DND-41 (cell line): ENCODE measurements around the gene QRICH1.

Experiments
- ATAC-seq: fragments of 200-7000 bp; cut with Tn5 transposase; 3 replicates; pipeline ENCODE4 v1.9.1; 2021; ENCODE audit warnings: low read depth; ENCODE audit not compliant: insufficient read depth
- DNase-seq: peaks from one replicate; pipeline ENCODE4 v3.0.0-alpha.2; 2020
- H2AFZ ChIP-seq: 2 replicates; pipeline ENCODE4 v1.6.0; 2012; ENCODE audit warnings: low read depth, low read length
- H3K27ac ChIP-seq: 2 replicates; pipeline ENCODE4 v1.5.1; 2012; ENCODE audit warnings: low read length, inconsistent platforms
- H3K27me3 ChIP-seq: fragments of 200-600 bp; sonication (generic); 2 replicates; pipeline ENCODE4 v1.6.0; 2012; ENCODE audit warnings: low read length, mild to moderate bottlenecking, inconsistent platforms; ENCODE audit not compliant: insufficient read depth, poor library complexity
- H3K36me3 ChIP-seq: 2 replicates; pipeline ENCODE4 v1.5.1; 2012; ENCODE audit warnings: low read length, inconsistent platforms; ENCODE audit not compliant: insufficient read depth
- H3K4me1 ChIP-seq: 2 replicates; pipeline ENCODE4 v1.5.1; 2012; ENCODE audit warnings: mild to moderate bottlenecking, low read length; ENCODE audit not compliant: insufficient read depth
- H3K4me2 ChIP-seq: 2 replicates; pipeline ENCODE4 v1.6.0; 2012; ENCODE audit warnings: mild to moderate bottlenecking, moderate library complexity, low read length, inconsistent platforms; ENCODE audit not compliant: insufficient read depth
- H3K4me3 ChIP-seq, 2 experiments: fragments of 200-600 bp in 1 of 2; shearing (Covaris generic) in 1 of 2; 2 replicates each; pipeline ENCODE4 v1.5.1; 2012 to 2016; ENCODE audit warnings: inconsistent platforms in 2 of 2, low read length in 2 of 2, mild to moderate bottlenecking in 2 of 2, low read depth in 1 of 2, moderate library complexity in 1 of 2
- H3K79me2 ChIP-seq: 2 replicates; pipeline ENCODE4 v1.6.0; 2012; ENCODE audit warnings: low read length, inconsistent platforms; ENCODE audit not compliant: insufficient read depth
- H3K9ac ChIP-seq: 2 replicates; pipeline ENCODE4 v1.6.0; 2012; ENCODE audit warnings: low read depth, mild to moderate bottlenecking, inconsistent platforms, low read length, moderate library complexity
- H3K9me3 ChIP-seq: 2 replicates; pipeline ENCODE4 v1.5.1; 2012; ENCODE audit warnings: low read length, moderate library complexity, mild to moderate bottlenecking, inconsistent platforms; ENCODE audit not compliant: insufficient read depth, severe bottlenecking
- H4K20me1 ChIP-seq: 2 replicates; pipeline ENCODE4 v1.6.0; 2012; ENCODE audit warnings: low read length; ENCODE audit not compliant: insufficient read depth
- EZH2 ChIP-seq: IDR thresholded peaks from 3 replicates; pipeline ENCODE4 v1.6.1; 2012; ENCODE audit warnings: borderline replicate concordance, low read depth, mild to moderate bottlenecking, moderate library complexity, low read length, inconsistent platforms; ENCODE audit not compliant: severe bottlenecking
- TF ChIP-seq, protein P1 (sequence below): IDR thresholded peaks from 2 replicates; pipeline ENCODE4 v1.5.1; 2012; ENCODE audit warnings: borderline replicate concordance, low read length, moderate library complexity, mild to moderate bottlenecking; ENCODE audit not compliant: poor library complexity, severe bottlenecking; ENCODE audit errors: extremely low read depth

Gene QRICH1

GRCh38 chr3:49120438-49121131 lies 26.7 kb upstream of the QRICH1 start, which contains the start of gene USP19:
Gene USP19 (minus strand): TSS chr3:49120823. CDS start chr3:49119145, 1,678 bp downstream.
- peak within 1 kb of the TSS; percentile 94 for H3K27ac ChIP-seq
- peaks cover 6% of the 10 kb centered on the region; the same call in 1 of the 2 replicates for H4K20me1 ChIP-seq
- H3K27me3 ChIP-seq: no peaks in the 10 kb centered on the region
- peaks cover 49% of the 10 kb centered on the region for H3K36me3 ChIP-seq
- H3K4me1 ChIP-seq: peaks cover 23% of the 10 kb centered on the region
- H3K4me2 ChIP-seq: peak within 1 kb of the TSS; percentile 97
- peak within 1 kb of the TSS; percentile 59 to 100 for H3K4me3 ChIP-seq
- ATAC-seq (peak; percentile 96), DNase-seq (peak; percentile 96)
- H3K79me2 ChIP-seq: peaks cover 19% of the 10 kb centered on the region
- H2AFZ ChIP-seq: peak within 1 kb of the TSS; percentile 98
- TF ChIP-seq EZH2: no peak
- TF ChIP-seq, protein P1, sequence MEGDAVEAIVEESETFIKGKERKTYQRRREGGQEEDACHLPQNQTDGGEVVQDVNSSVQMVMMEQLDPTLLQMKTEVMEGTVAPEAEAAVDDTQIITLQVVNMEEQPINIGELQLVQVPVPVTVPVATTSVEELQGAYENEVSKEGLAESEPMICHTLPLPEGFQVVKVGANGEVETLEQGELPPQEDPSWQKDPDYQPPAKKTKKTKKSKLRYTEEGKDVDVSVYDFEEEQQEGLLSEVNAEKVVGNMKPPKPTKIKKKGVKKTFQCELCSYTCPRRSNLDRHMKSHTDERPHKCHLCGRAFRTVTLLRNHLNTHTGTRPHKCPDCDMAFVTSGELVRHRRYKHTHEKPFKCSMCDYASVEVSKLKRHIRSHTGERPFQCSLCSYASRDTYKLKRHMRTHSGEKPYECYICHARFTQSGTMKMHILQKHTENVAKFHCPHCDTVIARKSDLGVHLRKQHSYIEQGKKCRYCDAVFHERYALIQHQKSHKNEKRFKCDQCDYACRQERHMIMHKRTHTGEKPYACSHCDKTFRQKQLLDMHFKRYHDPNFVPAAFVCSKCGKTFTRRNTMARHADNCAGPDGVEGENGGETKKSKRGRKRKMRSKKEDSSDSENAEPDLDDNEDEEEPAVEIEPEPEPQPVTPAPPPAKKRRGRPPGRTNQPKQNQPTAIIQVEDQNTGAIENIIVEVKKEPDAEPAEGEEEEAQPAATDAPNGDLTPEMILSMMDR: no peak
- no peaks in the 10 kb centered on the region for H3K9me3 ChIP-seq
- H3K9ac ChIP-seq: peak within 1 kb of the TSS; percentile 99

GRCh38 chr3:49120096-49120437 lies 26.2 kb upstream of the QRICH1 start:
- DNase-seq: peak; percentile 16
- H3K79me2 ChIP-seq: peaks cover 19% of the 10 kb centered on the region
- H3K9ac ChIP-seq: peak overlapping the region; percentile 99
- H4K20me1 ChIP-seq: peaks cover 6% of the 10 kb centered on the region; the same call in 1 of the 2 replicates
- peak overlapping the region; percentile 97 for H3K4me2 ChIP-seq
- peaks cover 54% of the 10 kb centered on the region for H3K36me3 ChIP-seq
- ATAC-seq: 0 out of 3 replicates have a peak, but pooled peaks have one; percentile 3
- H3K27me3 ChIP-seq: no peaks in the 10 kb centered on the region
- peak overlapping the region; percentile 59 to 100 for H3K4me3 ChIP-seq
- H2AFZ ChIP-seq: peak overlapping the region; percentile 98
- H3K9me3 ChIP-seq: no peaks in the 10 kb centered on the region
- peak overlapping the region; percentile 94 for H3K27ac ChIP-seq
- TF ChIP-seq, protein P1: no peak
- TF ChIP-seq EZH2: no peak
- H3K4me1 ChIP-seq: peaks cover 23% of the 10 kb centered on the region

GRCh38 chr3:49119439-49119838 lies 25.6 kb upstream of the QRICH1 start:
- H3K27ac ChIP-seq: peak overlapping the region; percentile 94
- H3K4me1 ChIP-seq: peaks cover 23% of the 10 kb centered on the region
- H3K9me3 ChIP-seq: no peaks in the 10 kb centered on the region
- ATAC-seq (no peak), DNase-seq (no peak)
- H3K79me2 ChIP-seq: peaks cover 19% of the 10 kb centered on the region
- peak overlapping the region; percentile 99 for H3K9ac ChIP-seq
- peak overlapping the region; percentile 59 to 100; a peak in 3 of 4 replicates for H3K4me3 ChIP-seq
- no peaks in the 10 kb centered on the region for H3K27me3 ChIP-seq
- peaks cover 61% of the 10 kb centered on the region for H3K36me3 ChIP-seq
- peak overlapping the region; percentile 97 for H3K4me2 ChIP-seq
- TF ChIP-seq EZH2: no peak
- TF ChIP-seq, protein P1: no peak
- H4K20me1 ChIP-seq: peaks cover 6% of the 10 kb centered on the region; the same call in 1 of the 2 replicates
- H2AFZ ChIP-seq: no peak overlapping the region
